ENCODE data around the gene SAMD7. TPM values are rescaled to one million over a fixed set of nuclear protein-coding genes. Genes with fewer than 3 reads are reported as not detected.

Gene SAMD7
- total RNA-seq, 2 experiments from 2014 or later, result not detected

DNA sequence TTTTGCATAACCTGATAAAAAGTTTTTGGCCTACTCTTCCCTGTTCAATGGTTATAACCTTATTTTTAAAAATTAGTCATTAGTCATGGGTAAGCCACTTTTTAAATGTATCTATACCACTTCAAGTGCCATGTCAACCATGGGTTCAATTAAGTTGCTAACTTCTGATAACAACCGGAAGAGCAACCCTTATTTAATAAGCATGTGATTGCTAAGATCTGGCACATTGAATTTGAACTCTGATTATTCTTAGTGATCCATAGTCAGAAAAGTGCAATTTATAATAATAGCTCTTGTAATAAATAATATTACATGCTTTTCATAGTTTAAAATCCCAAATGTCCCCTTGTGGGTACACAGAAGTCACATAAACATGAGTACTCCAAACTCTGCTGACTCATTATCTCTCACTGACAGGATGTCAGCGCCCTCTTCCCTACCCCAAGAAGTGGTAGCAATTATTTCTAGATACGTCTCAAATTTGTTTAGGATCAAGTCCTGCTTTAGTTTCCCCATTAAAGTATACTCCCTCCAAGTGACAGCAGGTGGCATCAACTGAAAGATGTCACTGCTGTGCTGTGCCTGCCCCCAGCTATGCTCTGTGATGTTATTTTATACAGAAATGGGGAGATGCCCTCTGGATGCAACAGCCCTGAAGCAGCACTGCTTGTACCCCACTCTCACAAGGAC, 18.6 kb downstream of the SAMD7 start:
- DNase-seq, result no peak
- no peaks in the 10 kb centered on the region for H3K9me3 Mint-ChIP-seq
- no peak overlapping the region for H3K27ac Mint-ChIP-seq
- H3K4me1 Mint-ChIP-seq, result peaks cover 3% of the 10 kb centered on the region
- ChIA-PET POLR2A (no interaction called here), CTCF (no interaction called here)
- no peaks in the 10 kb centered on the region for H3K36me3 Mint-ChIP-seq (ENCODE audit: low read depth)
- H3K4me3 Mint-ChIP-seq, result no peak overlapping the region
- peaks cover 14% of the 10 kb centered on the region for H3K27me3 Mint-ChIP-seq

DNA sequence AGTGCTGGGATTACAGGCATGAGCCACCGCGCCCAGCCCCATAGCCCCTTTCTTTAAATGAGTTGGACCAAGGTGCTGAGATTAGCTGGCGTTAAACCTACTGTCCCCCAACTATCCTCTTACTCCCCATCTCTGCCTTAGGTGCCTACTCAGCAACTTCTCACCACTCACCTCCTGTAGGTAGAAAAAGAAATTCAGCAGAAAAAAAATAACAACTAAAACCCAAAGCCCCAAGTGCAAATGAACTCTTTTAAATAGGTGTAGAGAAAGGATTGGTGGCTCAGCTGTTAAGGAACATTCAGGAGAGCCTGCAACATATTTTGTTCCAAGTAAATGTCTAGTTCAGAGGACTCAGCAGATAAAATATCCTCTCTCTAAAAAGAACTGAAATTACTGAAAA, 19.5 kb downstream of the SAMD7 start:
- Mint-ChIP-seq H3K4me1 (peaks cover 3% of the 10 kb centered on the region), H3K36me3 (ENCODE audit: low read depth) (no peaks in the 10 kb centered on the region), H3K9me3 (no peaks in the 10 kb centered on the region), H3K27me3 (peaks cover 21% of the 10 kb centered on the region), H3K27ac (no peak overlapping the region), H3K4me3 (no peak overlapping the region)
- DNase-seq, result no peak
- CTCF ChIA-PET, result no interaction called here
- POLR2A ChIA-PET, result no interaction called here

DNA sequence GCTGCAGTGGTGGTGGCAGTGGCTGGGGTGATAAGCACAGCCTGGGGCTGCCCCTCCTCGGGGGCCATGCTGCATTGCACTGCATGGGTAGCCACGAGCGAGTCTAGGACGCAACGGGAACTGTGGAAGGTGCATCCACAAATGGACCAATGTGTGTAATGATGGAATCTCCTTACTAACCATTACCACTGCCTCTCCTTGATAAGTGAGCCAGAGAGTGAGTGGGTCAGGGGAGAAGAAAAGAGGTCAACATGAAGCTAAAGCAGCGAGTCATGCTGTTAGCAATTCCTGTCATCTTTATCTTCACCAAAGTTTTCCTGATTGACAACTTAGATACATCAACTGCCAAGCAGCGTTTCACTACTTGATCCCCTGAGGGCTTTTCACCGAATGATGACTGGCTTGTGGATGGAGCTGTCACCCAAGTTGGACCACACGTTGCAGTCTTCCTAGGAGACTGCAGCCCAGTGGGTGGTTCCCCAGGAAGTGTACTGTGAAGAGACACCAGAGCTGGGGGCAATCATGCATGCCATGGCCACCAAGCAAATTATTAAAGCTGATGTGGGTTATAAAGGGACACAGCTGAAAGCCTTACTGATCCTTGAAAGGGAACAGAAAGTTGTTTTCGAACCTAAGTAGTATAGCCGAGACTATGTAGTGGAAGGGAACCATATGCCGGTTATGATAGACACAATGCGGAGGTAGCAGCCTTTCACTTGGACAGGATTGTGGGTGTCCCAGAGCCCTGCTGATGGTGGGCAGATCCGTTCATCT, 20.6 kb downstream of the SAMD7 start:
- peaks cover 23% of the 10 kb centered on the region for H3K27me3 Mint-ChIP-seq
- DNase-seq, result no peak
- H3K36me3 Mint-ChIP-seq (ENCODE audit: low read depth), result no peaks in the 10 kb centered on the region
- ChIA-PET CTCF (no interaction called here), POLR2A (no interaction called here)
- no peak overlapping the region for H3K27ac Mint-ChIP-seq
- H3K4me3 Mint-ChIP-seq, result no peak overlapping the region
- H3K4me1 Mint-ChIP-seq, result peaks cover 3% of the 10 kb centered on the region
- H3K9me3 Mint-ChIP-seq, result no peaks in the 10 kb centered on the region

DNA sequence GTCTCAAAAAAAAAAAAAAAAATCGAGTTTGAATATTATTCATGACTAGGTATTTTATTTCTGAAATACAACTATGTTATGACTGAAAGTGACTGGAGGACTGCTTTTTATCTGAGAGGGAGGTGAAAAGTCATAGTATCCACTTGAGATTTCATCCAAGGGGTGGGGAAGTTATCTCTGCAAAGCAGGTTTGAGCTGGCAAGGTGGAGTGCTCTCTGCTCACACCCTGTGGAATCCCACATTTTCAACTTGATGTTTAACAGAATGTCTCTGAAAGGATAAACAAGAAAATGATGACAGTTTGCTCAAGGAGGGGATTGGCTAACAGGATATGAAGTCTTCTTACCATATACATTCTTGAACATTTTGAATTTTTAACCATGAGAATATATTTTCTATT, 27.9 kb downstream of the SAMD7 start:
- ChIA-PET CTCF (interaction anchor here (0.7 kb wide), 1 partner anchor 125 kb away, joined by 3 read pairs; no protein-coding TSS in a partner anchor), POLR2A (no interaction called here)
- DNase-seq, result no peak
- Mint-ChIP-seq H3K27me3 (peaks cover 29% of the 10 kb centered on the region), H3K4me1 (peaks cover 3% of the 10 kb centered on the region), H3K36me3 (ENCODE audit: low read depth) (no peaks in the 10 kb centered on the region), H3K4me3 (no peak overlapping the region), H3K9me3 (no peaks in the 10 kb centered on the region), H3K27ac (no peak overlapping the region)

DNA sequence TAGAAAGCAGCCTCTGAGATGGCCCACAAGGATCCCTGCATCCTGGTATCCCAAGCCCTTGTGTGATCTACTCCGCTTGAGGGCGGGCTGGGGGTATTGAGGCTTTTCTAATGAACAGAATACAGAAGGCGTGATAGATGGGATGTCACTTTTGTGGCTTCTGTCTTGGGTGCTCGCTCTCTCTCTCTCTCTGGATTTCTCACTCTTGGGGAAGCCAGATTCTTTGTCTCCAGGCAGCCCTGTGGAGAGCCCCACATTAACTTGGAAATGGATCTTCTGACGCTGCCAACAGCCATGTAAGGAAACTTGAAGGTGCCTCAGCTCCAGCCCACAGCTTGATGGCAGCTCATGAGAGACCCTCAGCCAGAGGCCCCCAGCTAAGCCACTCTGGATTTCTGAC, 28.4 kb downstream of the SAMD7 start:
- Mint-ChIP-seq H3K36me3 (ENCODE audit: low read depth) (no peaks in the 10 kb centered on the region), H3K27ac (no peak overlapping the region), H3K9me3 (no peaks in the 10 kb centered on the region), H3K27me3 (peaks cover 28% of the 10 kb centered on the region), H3K4me1 (peaks cover 3% of the 10 kb centered on the region), H3K4me3 (no peak overlapping the region)
- no peak for DNase-seq
- POLR2A ChIA-PET, result no interaction called here
- CTCF ChIA-PET, result interaction anchor here (0.7 kb wide), 1 partner anchor 126 kb away, joined by 3 read pairs; no protein-coding TSS in a partner anchor

DNA sequence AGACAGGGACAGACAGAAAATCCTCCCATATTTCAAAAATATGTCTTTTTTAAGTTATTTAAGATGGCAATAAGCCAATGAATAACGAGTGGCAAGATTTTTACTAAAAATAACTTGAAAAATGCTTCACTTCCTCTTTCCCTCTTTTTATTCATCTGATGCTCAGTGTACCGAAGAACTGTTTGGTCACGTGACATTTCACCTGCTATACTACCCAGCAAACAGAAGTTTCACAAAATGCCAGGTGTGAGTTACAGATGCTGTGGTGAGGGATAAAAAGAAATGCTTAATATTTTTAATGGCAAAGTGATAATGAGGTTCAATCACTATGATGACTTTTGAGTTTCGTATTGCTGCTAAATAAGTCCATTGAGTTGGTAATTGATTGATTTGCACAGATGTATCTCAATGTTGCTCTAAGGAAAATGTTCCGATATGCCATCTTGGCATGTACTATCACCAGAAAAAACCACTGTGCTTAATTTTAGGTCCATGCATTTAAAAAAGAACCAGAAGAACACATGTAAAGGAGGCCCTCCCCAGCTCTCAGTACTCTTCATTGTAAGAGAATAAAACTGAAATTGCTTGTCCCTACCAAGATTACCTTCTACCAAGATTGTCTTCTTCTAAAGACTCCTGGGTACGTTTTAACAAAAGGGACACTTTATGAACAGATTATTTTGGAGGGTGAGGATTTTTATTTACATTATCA, 29.3 kb downstream of the SAMD7 start:
- POLR2A ChIA-PET, result no interaction called here

DNA sequence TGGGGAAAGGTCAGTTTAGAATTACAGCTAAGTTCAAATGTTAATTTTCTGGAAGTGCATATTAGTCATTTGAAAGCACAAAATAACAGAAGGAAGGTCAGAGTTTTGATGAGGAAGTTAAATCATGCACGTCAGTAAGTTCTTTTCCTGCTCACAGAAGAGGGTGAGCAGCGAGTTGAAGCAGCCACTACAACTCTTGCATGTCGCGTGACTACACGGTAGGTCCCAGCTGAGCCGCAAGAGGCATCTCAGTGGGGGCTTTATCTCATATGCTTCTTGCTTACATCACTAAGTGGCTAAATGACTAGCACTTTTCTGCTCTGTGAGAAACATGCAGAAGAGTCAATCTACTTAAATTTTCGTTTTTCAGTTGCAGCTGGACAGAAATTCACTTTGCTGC, 33.9 kb downstream of the SAMD7 start:
- H3K36me3 Mint-ChIP-seq (ENCODE audit: low read depth), result no peaks in the 10 kb centered on the region
- no peak overlapping the region for H3K27ac Mint-ChIP-seq
- no peak overlapping the region for H3K4me3 Mint-ChIP-seq
- H3K9me3 Mint-ChIP-seq, result no peaks in the 10 kb centered on the region
- POLR2A ChIA-PET, result interaction anchor here (0.7 kb wide), 1 partner anchor 21 kb away, joined by 3 read pairs; no protein-coding TSS in a partner anchor
- CTCF ChIA-PET, result no interaction called here
- peaks cover 7% of the 10 kb centered on the region for H3K27me3 Mint-ChIP-seq
- peaks cover 9% of the 10 kb centered on the region for H3K4me1 Mint-ChIP-seq
- peak; percentile 32 for DNase-seq

More for the DNA sequence above, 29.3 kb downstream of the SAMD7 start:
- CTCF ChIA-PET, result no interaction called here
- Mint-ChIP-seq H3K36me3 (ENCODE audit: low read depth) (no peaks in the 10 kb centered on the region), H3K9me3 (no peaks in the 10 kb centered on the region), H3K27ac (no peak overlapping the region), H3K4me1 (peaks cover 9% of the 10 kb centered on the region), H3K27me3 (peaks cover 20% of the 10 kb centered on the region), H3K4me3 (no peak overlapping the region)
- DNase-seq, result no peak

DNA sequence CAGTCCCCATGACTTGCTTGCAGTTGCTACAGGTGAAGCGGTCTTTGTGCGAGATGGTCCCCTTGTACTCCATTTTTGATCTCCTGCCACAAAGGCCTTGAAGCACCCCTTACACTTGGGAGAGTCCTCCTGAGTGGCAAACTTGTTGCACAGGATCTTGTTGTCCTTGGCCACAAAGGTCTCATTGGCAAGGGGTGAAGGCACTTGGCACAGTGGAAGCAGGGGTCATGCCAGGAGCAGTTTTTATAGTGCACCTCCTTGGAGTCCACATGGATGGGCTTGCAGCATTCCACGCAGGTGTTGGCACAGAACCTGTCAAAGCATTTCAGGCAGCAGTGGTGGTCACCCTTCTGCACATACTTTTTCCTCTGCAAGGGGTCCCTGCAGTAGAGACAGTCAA, 35.0 kb downstream of the SAMD7 start:
- CTCF ChIA-PET, result interaction anchor here (0.5 to 1.4 kb wide), 3 partner anchors 19 to 80 kb away, joined by 3 to 4 read pairs (median 3); partner anchors contain the start of gene SEC62
- Mint-ChIP-seq H3K9me3 (no peaks in the 10 kb centered on the region), H3K4me3 (no peak overlapping the region), H3K27me3 (peaks cover 4% of the 10 kb centered on the region), H3K27ac (no peak overlapping the region), H3K4me1 (peaks cover 6% of the 10 kb centered on the region), H3K36me3 (ENCODE audit: low read depth) (no peaks in the 10 kb centered on the region)
- POLR2A ChIA-PET, result interaction anchor here (0.6 kb wide), 1 partner anchor 58 kb away, joined by 3 read pairs; no protein-coding TSS in a partner anchor
- no peak for DNase-seq

DNA sequence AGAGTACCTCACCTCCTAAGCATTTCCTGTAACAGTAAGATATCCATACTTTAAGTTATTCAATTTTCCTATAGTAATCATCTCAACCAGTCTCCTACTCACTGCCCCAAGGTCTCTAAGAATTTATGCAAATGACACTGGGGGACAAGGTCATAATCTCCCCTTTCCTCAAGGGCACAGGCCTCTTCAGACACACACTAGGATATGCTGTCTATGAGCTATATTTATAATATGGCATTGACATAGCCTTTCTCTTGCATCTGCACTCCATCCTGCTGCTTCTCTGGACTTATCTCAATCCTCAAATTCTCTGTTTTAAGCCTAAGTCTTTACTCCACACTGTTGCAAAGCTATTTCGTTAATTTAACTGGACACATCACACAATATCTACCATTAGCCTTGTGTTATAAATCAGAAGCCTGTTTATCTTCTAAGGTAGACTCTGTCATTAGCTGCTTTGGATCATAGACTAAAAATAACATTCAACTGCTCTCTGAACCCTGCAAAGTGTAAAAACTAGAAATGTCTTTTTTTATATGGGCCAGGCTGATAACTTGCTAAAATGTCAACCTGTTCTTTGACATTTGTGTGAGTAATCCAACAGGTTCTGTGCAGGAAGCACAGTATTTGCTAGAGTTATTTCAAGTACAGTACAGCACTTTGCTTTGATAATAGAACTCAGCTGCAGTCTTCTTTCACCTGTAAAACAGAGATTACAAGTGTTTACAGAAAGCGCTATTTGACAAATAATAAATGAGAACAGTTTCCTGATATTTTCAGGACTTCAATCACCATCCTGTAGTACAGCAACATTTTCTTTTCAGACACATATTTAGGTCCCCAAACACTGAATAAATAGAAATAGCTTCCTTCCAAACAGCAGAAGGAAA, 37.4 kb downstream of the SAMD7 start:
- Mint-ChIP-seq H3K9me3 (no peaks in the 10 kb centered on the region), H3K27me3 (no peaks in the 10 kb centered on the region), H3K4me3 (no peak overlapping the region), H3K27ac (no peak overlapping the region), H3K36me3 (ENCODE audit: low read depth) (no peaks in the 10 kb centered on the region), H3K4me1 (peaks cover 6% of the 10 kb centered on the region)
- ChIA-PET POLR2A (interaction anchor here (2.1 kb wide), 1 partner anchor 18 kb away, joined by 5 read pairs; the partner anchor contains the start of gene SEC62), CTCF (interaction anchor here (1.4 to 2.0 kb wide), 2 partner anchors 18 to 86 kb away, joined by 3 to 4 read pairs; partner anchors contain the start of gene SEC62)
- no peak for DNase-seq

DNA sequence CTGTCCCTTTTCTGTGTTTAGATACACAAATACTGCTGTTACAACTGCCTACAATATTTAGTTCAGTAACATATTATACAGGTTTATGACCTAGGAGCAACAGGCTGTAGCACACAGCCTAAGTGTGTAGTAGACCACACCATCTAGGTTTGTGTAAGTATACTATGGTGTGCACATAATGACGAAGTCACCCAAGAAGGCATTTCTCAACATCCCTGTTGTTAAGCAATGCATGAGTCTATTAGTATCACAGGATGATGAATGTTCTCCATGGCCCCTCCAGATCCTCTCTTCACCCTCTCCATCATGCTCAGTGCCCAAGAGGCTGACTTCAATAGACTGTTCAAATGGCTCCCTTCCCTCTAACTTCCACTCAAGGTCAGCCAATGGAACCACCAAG, 40.7 kb downstream of the SAMD7 start:
- no peaks in the 10 kb centered on the region for H3K4me1 Mint-ChIP-seq
- H3K4me3 Mint-ChIP-seq, result no peak overlapping the region
- no peaks in the 10 kb centered on the region for H3K27me3 Mint-ChIP-seq
- no peaks in the 10 kb centered on the region for H3K36me3 Mint-ChIP-seq (ENCODE audit: low read depth)
- DNase-seq, result no peak
- no peaks in the 10 kb centered on the region for H3K9me3 Mint-ChIP-seq
- CTCF ChIA-PET, result no interaction called here
- no peak overlapping the region for H3K27ac Mint-ChIP-seq
- POLR2A ChIA-PET, result no interaction called here

DNA sequence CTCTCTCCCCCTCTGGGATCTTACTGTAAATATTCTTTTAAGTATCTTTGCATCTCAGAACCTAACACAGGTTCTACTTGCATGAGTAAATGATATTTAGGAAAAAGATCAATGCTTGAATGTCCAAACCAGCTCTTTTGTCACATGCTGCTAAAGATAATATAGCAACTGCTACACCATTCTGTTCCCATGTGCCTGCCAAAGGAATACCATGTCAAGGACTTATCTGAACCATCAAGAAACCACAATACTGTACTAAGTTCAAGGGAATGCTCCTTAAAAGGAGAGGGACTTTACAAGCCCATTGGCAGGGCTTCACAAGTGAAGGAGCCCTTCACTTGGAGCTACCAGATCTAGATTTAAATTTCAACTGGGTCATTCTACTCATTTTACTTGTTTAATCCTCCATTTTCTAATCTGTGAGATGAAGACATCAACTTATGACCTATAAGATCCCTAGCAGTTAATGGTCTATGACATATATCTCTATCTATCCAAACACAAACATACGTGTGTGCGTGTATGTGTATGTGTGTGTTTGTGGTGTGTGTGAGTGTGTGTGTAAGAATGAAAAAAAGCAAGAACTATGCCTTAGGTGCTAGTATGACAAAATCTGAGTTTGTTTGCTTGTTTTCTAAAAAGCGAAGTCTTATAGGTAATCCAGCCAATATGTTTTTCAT, 42.2 kb downstream of the SAMD7 start:
- no peaks in the 10 kb centered on the region for H3K4me1 Mint-ChIP-seq
- no peak overlapping the region for H3K27ac Mint-ChIP-seq
- no peak for DNase-seq
- H3K4me3 Mint-ChIP-seq, result no peak overlapping the region
- CTCF ChIA-PET, result interaction anchor here (1.4 kb wide), 1 partner anchor 14 kb away, joined by 3 read pairs; the partner anchor contains the start of gene SEC62
- H3K27me3 Mint-ChIP-seq, result peaks cover 2% of the 10 kb centered on the region
- POLR2A ChIA-PET, result no interaction called here
- H3K9me3 Mint-ChIP-seq, result no peaks in the 10 kb centered on the region
- H3K36me3 Mint-ChIP-seq (ENCODE audit: low read depth), result no peaks in the 10 kb centered on the region

DNA sequence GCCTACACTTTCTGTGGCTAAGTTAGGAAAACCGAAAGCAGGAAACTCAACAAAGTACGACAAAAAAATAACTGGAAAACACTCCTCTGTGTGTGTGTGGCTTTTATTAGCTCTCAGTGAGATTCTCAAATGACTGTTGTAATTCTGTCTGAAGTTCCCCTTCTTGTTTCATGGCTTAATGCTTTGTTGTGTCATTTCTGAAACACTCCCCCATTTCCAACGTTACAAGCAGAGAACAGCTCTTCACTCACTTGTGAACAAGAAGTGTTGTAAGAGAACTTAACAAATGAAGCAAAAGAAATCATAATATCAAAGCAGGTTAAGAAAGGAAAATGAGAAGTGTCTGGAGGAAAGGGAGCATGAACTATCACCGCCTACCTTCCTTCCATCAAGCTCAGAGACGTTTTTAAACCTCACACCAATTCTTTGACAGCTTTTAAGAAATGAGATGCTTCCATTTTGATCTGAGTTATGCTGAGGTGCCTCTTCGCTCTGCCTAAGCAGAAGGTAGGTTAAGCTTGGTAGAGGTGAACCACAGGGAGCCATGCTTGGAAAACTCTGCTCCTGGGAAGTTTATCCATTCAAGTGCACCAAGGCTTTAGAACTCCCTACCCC, 42.9 kb downstream of the SAMD7 start:
- POLR2A ChIA-PET, result no interaction called here
- Mint-ChIP-seq H3K27ac (no peak overlapping the region), H3K36me3 (ENCODE audit: low read depth) (no peaks in the 10 kb centered on the region), H3K4me3 (no peak overlapping the region), H3K4me1 (no peaks in the 10 kb centered on the region), H3K9me3 (no peaks in the 10 kb centered on the region), H3K27me3 (peaks cover 2% of the 10 kb centered on the region)
- no peak for DNase-seq
- CTCF ChIA-PET, result interaction anchor here (1.4 kb wide), 1 partner anchor 13 kb away, joined by 3 read pairs; the partner anchor contains the start of gene SEC62

Measured in activated CD4-positive, alpha-beta memory T cell treated with anti-CD3 and anti-CD28 coated beads, Interleukin-2, amount 10 ng/mL, durations not matched to agents 7 days and 5 days (primary cell).